ENCODE data around the gene SLIT3. TPM values are rescaled to one million over a fixed set of nuclear protein-coding genes. Genes with fewer than 3 reads are reported as not detected.

SLIT3 gene
- total and polyA plus RNA-seq, 9 of the 15 experiments (the other 6 are each of a cell fraction or from before 2014, with no cell fraction given), result 0.01 to 0.04 TPM; not detected in 7

- DNase-seq (ENCODE audit: extremely low read depth in 1 of 4, low spot score in 3 of 4), result no peak
- no TSS peak for BruUV-seq (replicated peaks)
- intact Hi-C loops (cut with micrococcal nuclease), result no loop called here
- H4K20me1 ChIP-seq (replicated peaks; ENCODE audit: control insufficient read depth, insufficient read depth, low read length), result no peaks in the 10 kb centered on the region
- no peaks in the 10 kb centered on the region for H3K36me3 ChIP-seq (ENCODE audit: control insufficient read depth, insufficient read depth, low read length)
- H3K9me3 ChIP-seq (replicated peaks; ENCODE audit: control insufficient read depth, insufficient read depth, low read depth, low read length), result no peaks in the 10 kb centered on the region
- no peak for ATAC-seq
- H3K79me2 ChIP-seq (ENCODE audit: control insufficient read depth, insufficient read depth, low read length), result no peaks in the 10 kb centered on the region
- peaks cover 0 to 2% of the 10 kb centered on the region in 2 experiments; a peak in 1 of 5 replicates for H3K4me1 ChIP-seq (replicated peaks in 1 of 2; ENCODE audit: control insufficient read depth in 2 of 2, insufficient read depth in 2 of 2, low read length in 2 of 2)
- H3K27me3 ChIP-seq (ENCODE audit: control insufficient read depth in 2 of 2, insufficient read depth in 2 of 2, low read length in 2 of 2), result peaks cover 7 to 17% of the 10 kb centered on the region in 2 experiments; a peak in 4 of 5 replicates
- H3K27ac ChIP-seq (ENCODE audit: extremely low read depth, low read depth, low read length), result no peak overlapping the region
- no peak overlapping the region for H3K4me2 ChIP-seq (ENCODE audit: insufficient read depth, low read length)
- H3K4me3 ChIP-seq, result no peak overlapping the region
- no peak for FAIRE-seq
- CTCF ChIA-PET (ENCODE audit: low intra/inter-chr PET ratio), result no interaction called here
- H3K9ac ChIP-seq (ENCODE audit: insufficient read depth in 1 of 2, low read depth in 2 of 2, low read length in 2 of 2), result no peak overlapping the region
- 0% methylated on average over 1 of the region's 1 CpG for WGBS (ENCODE audit: insufficient coverage, low coverage, missing lambda C conversion rate)
- in situ Hi-C loops (cut with MboI), result loop anchor here (25.0 kb wide), 1 partner anchor 401 kb away; no protein-coding TSS in a partner anchor
- H3K9me1 ChIP-seq (ENCODE audit: control insufficient read depth, insufficient read depth, low read length), result no peaks in the 10 kb centered on the region
- no peak overlapping the region for H2AFZ ChIP-seq (ENCODE audit: low read depth, low read length)
- TF ChIP-seq ARID3A (IDR thresholded peaks at IDR 0.05; ENCODE audit: borderline replicate concordance, low read depth, low read length), result no peak
- no peak for TF ChIP-seq ERF (CRISPR knock-in tag; IDR thresholded peaks at IDR 0.05)
- TF ChIP-seq, protein P1, sequence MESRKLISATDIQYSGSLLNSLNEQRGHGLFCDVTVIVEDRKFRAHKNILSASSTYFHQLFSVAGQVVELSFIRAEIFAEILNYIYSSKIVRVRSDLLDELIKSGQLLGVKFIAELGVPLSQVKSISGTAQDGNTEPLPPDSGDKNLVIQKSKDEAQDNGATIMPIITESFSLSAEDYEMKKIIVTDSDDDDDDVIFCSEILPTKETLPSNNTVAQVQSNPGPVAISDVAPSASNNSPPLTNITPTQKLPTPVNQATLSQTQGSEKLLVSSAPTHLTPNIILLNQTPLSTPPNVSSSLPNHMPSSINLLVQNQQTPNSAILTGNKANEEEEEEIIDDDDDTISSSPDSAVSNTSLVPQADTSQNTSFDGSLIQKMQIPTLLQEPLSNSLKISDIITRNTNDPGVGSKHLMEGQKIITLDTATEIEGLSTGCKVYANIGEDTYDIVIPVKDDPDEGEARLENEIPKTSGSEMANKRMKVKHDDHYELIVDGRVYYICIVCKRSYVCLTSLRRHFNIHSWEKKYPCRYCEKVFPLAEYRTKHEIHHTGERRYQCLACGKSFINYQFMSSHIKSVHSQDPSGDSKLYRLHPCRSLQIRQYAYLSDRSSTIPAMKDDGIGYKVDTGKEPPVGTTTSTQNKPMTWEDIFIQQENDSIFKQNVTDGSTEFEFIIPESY (CRISPR knock-in tag; IDR thresholded peaks at IDR 0.05), result no peak
- no peak for TF ChIP-seq RBM15 (IDR thresholded peaks at IDR 0.05; ENCODE audit: insufficient read depth, low read length)
- no peak for TF ChIP-seq ZNF77 (CRISPR knock-in tag; IDR thresholded peaks at IDR 0.05)
- no peak for TF ChIP-seq RBBP5 (IDR thresholded peaks at IDR 0.05; ENCODE audit: borderline replicate concordance, insufficient read depth, low read length, poor library complexity, severe bottlenecking)
- TF ChIP-seq POLR2A (conservative IDR thresholded peaks at IDR 0.05), result no peak
- POLR2A ChIA-PET, result interaction anchor here (0.6 kb wide), 1 partner anchor 161 kb away, joined by 3 read pairs; no protein-coding TSS in a partner anchor
These were observed 637.5 kb downstream of the SLIT3 start for GRCh38 chr5:168663276-168664004.
